Rectal smooth muscle tissue (tissue), 1 donor: ENCODE measurements around the gene GATAD1.

Source experiments
- H3K27ac ChIP-seq: one replicate; pipeline ENCODE4 v1.7.0; 2013; ENCODE audit warnings: low read depth, low read length, inconsistent platforms
- H3K27me3 ChIP-seq: one replicate; pipeline ENCODE4 v1.7.0; 2013; ENCODE audit warnings: low read length; ENCODE audit not compliant: control insufficient read depth, insufficient read depth
- H3K36me3 ChIP-seq: one replicate; pipeline ENCODE4 v1.7.0; 2013; ENCODE audit warnings: low read length; ENCODE audit not compliant: control insufficient read depth, insufficient read depth
- H3K4me1 ChIP-seq: one replicate; pipeline ENCODE4 v1.7.0; 2013; ENCODE audit warnings: low read length; ENCODE audit not compliant: control insufficient read depth, insufficient read depth
- H3K4me3 ChIP-seq: one replicate; pipeline ENCODE4 v1.7.0; 2013; ENCODE audit warnings: low read length
- H3K9ac ChIP-seq: one replicate; pipeline ENCODE4 v1.7.0; 2013; ENCODE audit warnings: low read length

Gene GATAD1

DNA sequence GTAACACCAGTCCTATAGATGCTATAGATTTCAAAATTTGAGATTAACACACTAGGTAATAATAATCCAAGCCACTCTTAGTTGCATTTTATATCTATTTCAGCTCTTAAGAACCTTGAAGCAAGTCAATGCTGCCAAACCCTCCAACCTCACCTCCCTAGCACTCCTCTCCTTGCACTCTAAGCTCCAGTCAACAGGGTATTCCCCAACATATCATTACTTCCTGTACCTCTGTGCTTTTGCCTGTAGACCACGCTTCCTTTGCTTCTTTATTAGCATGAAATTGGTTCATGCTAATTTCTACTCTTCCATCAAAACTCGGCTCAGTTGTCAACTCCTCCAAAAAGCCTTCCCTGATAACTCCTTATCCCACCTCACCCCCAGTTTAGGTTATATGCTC lies 56.5 kb downstream of the GATAD1 start:
- Histone ChIP-seq H3K36me3 (peaks cover 6% of the 10 kb centered on the region), H3K27me3 (no peaks in the 10 kb centered on the region), H3K9ac (no peak overlapping the region), H3K27ac (no peak overlapping the region), H3K4me3 (no peak overlapping the region), H3K4me1 (no peaks in the 10 kb centered on the region)

DNA sequence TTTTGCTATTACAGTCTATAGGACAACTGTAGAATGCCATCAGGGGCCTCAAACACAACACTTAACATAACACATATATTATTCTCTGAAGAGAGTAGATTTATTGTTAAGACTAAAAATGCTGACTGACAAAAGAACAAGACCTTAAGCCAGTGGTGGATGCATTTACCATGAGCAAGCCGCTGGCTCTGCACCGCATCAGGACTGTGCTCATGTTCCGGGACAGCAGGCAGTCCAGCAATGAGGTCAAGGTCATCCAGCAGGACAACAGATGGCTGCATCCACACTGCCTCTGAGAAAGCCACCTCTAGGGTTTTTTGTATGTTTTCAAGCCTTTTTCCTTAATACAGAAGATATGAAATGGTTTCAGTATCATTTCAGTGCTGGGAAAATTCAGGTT lies 57.3 kb downstream of the GATAD1 start:
- no peak overlapping the region for H3K27ac ChIP-seq
- H3K36me3 ChIP-seq = peaks cover 3% of the 10 kb centered on the region
- no peaks in the 10 kb centered on the region for H3K27me3 ChIP-seq
- no peak overlapping the region for H3K4me3 ChIP-seq
- H3K9ac ChIP-seq = no peak overlapping the region
- H3K4me1 ChIP-seq = no peaks in the 10 kb centered on the region

DNA sequence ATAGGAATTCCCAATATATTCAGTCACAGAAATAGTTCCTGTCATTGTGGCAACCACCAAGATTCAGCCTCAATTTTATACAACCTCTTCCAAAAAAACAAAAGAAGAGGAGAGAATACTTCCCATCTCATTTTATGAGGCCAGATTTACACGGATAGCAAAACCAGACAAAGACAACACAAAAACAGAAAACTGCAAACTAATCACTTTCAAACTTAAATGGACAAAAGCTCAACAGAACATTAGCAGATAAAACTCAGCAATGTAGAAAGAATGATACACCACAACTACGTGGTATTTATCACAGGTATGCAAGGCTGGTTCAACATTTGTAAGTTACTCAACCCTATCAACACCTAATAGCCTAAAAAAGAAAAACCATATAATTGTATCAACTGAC lies 59.1 kb downstream of the GATAD1 start:
- no peak overlapping the region for H3K4me3 ChIP-seq
- no peak overlapping the region for H3K9ac ChIP-seq
- peaks cover 3% of the 10 kb centered on the region for H3K36me3 ChIP-seq
- H3K27ac ChIP-seq = no peak overlapping the region
- H3K27me3 ChIP-seq = no peaks in the 10 kb centered on the region
- no peaks in the 10 kb centered on the region for H3K4me1 ChIP-seq

DNA sequence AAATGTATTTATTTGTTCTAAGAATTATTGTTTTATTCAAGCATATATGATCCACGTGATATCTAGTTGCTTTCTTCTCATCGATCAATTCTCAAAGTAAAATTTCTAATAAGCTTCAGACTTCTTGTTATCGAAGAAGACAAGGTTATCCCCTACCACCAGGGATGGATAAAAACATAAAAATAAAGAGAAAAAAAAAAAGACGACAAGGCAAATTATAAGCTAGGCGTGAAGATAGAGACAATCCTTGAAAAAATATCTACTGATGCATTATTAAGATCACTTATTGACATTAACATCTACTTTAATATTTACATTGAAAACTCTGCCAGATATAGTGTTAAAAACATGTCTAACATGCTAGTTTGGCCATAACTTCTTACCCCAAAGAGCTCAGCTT lies 61.7 kb downstream of the GATAD1 start:
- Histone ChIP-seq H3K36me3 (peaks cover 5% of the 10 kb centered on the region), H3K9ac (no peak overlapping the region), H3K4me1 (no peaks in the 10 kb centered on the region), H3K27ac (no peak overlapping the region), H3K4me3 (no peak overlapping the region), H3K27me3 (no peaks in the 10 kb centered on the region)
